Measurements from ENCODE around the gene SLFN12.
"Not testable (repeated sequence)": the region's sequence is repeated elsewhere in the genome, so short reads cannot be mapped to it uniquely, and the experiment has no call there.

SLFN12 gene

DNA sequence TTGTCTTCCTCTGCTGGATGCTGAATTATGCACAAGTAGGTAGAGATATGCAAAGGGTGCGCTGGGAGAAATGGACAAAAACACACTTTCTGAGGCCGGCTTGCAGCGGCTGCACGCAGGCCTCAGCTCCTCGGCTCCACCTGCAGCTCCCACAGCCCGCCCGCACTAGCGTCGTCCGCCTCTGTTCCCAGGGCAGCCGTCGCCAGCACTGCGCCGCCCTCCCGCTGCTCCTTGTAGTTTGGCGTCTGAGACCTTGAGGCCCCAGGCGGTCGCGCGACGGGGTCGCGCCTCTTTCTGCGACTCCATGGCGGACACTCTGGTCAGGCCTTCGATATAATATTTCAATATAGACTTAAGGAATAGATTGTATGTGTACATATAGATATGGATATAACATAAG, 24.8 kb downstream of the SLFN12 start:
- DNase-seq = no peak

- DNase-seq = no peak
Measured at GRCh38 chr17:35406568-35406967, 25.7 kb downstream of the SLFN12 start.

DNA sequence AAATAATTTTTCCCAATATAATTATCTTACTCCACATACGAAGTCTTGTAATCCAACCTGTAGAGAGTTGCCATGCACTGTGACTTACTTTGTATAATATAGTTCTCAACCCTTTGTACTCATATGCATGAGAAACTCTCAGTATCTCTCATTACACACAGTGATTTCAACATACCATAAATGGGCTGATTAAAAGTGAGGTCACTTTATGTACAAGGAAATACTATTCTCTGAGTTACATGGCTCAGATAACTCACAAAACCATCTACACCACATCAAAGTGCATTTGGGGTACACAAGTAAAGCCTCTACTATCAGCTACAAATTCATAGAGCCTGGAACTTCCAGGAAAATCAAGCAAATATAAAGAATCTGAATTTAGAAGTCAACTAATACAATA, 27.9 kb downstream of the SLFN12 start:
- no peak for DNase-seq

GRCh38 chr17:35393783-35394182, 38.5 kb downstream of the SLFN12 start:
- DNase-seq = not testable (repeated sequence)

GRCh38 chr17:35390663-35391062, 41.6 kb downstream of the SLFN12 start:
- no peak for DNase-seq

DNA sequence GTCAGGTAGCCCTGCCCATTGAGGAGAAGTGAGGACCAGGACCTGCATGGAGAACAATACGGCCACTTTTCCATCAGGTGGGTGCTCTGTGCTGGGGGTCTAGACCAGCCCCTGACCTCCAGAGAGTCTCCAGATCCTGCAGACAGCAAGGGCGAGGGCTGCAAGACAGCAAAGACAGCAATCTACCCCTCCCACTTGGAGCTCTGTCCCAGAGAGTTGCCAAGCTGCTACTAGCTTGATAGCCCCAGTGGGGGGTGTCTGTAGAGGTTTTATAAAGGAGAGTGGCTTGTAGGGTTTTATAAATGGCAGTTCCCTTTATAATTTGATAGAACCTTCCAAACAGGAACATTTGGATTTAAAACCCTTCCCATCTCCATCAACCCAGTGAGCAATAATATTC, 42.1 kb downstream of the SLFN12 start:
- no peak for DNase-seq

DNA sequence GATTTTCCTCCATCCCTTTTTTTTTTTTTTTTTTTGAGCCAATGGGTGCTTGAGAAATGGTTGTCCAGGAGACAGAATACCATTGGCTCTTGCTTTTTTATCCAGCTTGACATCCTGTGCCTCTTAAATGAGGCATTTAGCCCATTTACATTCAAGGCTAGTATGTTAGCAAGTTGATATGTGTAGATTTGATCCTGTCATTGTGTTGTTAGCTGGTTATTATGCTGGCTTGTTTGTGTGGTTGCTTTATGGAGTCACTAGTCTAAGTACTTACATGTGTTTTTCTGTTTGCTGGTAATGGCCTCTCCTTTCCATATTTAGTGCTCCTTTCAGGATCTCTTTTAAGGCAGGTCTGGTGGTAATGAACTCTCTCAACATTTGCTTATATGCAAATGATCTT, 44.8 kb downstream of the SLFN12 start:
- DNase-seq = no peak

- no peak for DNase-seq
Measured at GRCh38 chr17:35377706-35378105, 54.6 kb downstream of the SLFN12 start.

DNA sequence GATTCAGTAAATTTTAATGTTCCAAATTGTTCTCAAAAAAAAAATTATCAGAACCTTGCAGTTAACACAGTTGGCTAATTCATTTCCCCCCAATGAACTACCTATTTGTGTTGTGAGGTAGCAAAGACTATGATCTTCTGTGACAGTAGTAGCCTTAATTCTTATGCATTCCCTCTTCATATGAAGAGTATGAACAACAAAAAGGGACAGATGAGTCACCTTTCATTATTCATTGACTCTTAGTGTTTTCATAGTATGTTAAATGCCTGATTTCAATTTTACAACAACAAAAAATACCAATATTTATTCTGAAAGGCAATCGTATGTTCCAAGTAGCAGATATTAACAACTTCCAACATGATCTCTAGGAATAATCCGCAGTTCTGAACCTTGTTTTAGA, 55.2 kb downstream of the SLFN12 start:
- no peak for DNase-seq

- DNase-seq = peak; percentile 9
Measured at GRCh38 chr17:35376245-35376644, 56.1 kb downstream of the SLFN12 start.

GRCh38 chr17:35374766-35375344, 57.4 kb downstream of the SLFN12 start:
- DNase-seq = no peak

- DNase-seq = peak; percentile 45
Measured at GRCh38 chr17:35373984-35374765, 58.1 kb downstream of the SLFN12 start.

- peak; percentile 91 for DNase-seq
Measured at GRCh38 chr17:35373534-35373983, 58.7 kb downstream of the SLFN12 start, which contains the start of gene SLFN11. Gene SLFN11 (minus strand): TSS chr17:35373621. CDS start chr17:35363807, 9,814 bp downstream.

GRCh38 chr17:35372846-35373533, 59.3 kb downstream of the SLFN12 start:
- DNase-seq = peak; percentile 5

- DNase-seq = no peak
Measured at GRCh38 chr17:35371934-35372333, 60.4 kb downstream of the SLFN12 start.

DNA sequence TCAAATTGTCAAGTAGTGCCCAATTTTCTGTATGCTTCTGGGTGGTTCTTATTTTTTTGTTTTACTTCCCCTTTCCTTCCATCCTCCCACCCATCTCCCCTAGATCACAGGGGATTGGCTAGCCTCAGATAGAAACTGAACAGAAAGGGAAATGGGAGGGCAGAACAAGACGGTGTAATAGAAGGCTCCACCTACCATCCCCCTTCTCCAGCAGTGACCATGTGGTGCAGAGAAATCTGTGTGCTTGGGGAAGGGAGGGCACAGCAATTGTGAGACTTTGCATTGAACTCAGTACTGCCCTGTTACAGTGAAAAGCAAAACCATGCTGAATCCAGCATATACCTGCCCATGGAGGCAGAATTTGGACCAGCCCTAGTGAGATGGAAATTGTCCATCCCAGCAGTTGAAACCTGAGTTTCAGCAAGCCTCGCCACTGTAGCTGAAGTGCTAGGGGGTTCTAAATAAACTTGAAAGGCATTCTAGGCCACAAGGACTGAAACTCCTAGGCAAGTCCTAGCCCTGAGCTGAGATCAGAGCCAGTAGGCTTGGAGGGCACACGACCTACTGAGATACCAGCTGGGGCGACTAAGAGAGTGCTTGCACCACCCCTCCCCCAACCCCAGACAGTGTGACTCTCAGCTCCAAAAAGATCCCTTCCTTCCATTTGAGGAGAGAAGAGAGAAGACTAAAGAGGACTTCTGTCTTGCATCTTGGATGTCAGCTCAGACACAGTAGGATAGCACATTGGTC, 64.0 kb downstream of the SLFN12 start:
- peak; percentile 4 for DNase-seq

DNA sequence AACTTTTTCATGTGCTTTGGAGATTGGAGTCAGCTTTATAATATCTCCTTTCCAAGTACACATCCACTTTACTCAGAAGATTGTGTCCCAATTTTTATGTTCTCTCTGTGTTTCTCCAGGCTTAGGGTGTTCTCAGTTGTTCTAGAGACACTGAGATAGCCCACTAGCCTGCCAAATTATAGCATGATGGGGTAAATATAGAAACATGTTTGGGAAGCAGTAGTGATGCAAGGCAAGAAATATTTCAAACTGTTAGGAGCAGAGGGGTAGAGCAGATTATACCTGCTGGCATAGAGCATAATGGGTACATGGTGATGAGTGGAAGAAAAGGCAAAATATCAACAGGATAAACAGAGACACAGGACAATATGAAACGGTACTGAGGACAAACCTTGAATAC, 71.3 kb downstream of the SLFN12 start:
- DNase-seq = no peak
